Mononuclear cell (primary cell): ENCODE results near the gene NPC1. TPM values are rescaled to one million over a fixed set of nuclear protein-coding genes. Genes with fewer than 3 reads are reported as not detected.

ENCODE experiments used
- H3K27me3 ChIP-seq: 2 replicates; pipeline ENCODE4 v1.6.0; 2011; ENCODE audit warnings: low read length, control low read depth; ENCODE audit not compliant: insufficient read depth
- H3K4me1 ChIP-seq: 2 replicates; pipeline ENCODE4 v1.5.1; 2011; ENCODE audit warnings: mild to moderate bottlenecking, low read length, control low read depth; ENCODE audit not compliant: insufficient read depth
- H3K4me3 ChIP-seq: 2 replicates; pipeline ENCODE4 v1.5.1; 2011; ENCODE audit warnings: mild to moderate bottlenecking, low read length, moderate library complexity
- H3K9me3 ChIP-seq: 2 replicates; pipeline ENCODE4 v1.5.1; 2011; ENCODE audit warnings: low read depth, mild to moderate bottlenecking, control low read depth, low read length
- total RNA-seq: library from RNA; depleted of rRNA; stranded (reverse); fragments of >200 nt; gene quantifications from one replicate; pipeline ENCODE4 v1.2.3, GENCODE V29; 2012

Gene NPC1
- total RNA-seq, 1 donor = 50.5 TPM

DNA sequence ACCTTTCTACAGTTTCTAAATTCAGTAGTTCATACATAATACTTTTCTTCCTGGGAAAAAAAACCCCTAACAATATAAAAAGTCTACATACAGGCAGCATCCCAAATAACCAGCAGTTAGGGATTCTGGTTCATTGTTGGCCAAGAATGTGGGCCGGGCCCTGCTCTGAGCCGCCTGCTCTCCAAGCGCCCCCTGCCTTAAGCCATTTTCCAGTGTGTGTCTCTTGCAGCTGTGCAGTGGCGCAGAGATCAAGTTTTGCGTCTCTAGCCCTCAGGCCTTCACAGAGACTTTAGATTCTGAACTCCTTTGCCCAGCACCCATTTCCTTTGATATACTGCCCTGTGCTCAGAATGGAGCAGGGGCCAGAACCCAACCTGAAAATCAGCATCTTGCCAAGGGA lies 50.1 kb downstream of the NPC1 start:
- Histone ChIP-seq H3K9me3 (no peaks in the 10 kb centered on the region), H3K4me3 (no peak overlapping the region), H3K4me1 (peaks cover 27% of the 10 kb centered on the region), H3K27me3 (no peaks in the 10 kb centered on the region)

- no peaks in the 10 kb centered on the region for H3K27me3 ChIP-seq
- no peaks in the 10 kb centered on the region for H3K9me3 ChIP-seq
- H3K4me3 ChIP-seq = no peak overlapping the region
- H3K4me1 ChIP-seq = peaks cover 21% of the 10 kb centered on the region
Observed at GRCh38 chr18:23534276-23534675, 52.0 kb downstream of the NPC1 start.

DNA sequence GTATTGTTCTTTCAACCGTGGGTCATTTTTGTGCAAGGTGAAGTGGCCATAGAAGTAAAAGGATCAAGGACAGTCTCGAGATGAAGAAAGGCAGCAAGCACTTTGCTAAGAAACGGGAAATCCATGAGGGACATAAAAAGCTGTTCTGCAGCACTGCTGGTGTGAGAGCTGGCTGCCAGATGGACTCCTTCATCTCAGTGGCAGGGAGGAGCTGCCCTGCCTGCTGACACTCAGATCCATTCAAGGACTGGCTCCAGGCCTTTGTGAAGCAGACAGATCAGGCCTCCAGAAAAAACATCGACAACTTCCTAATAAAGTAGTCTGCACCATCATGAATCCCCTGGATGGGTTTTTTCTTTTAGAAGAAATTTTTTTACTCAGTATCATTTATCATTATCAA lies 53.5 kb downstream of the NPC1 start:
- Histone ChIP-seq H3K27me3 (no peaks in the 10 kb centered on the region), H3K4me3 (no peak overlapping the region), H3K4me1 (peaks cover 24% of the 10 kb centered on the region), H3K9me3 (no peaks in the 10 kb centered on the region)

- H3K4me1 ChIP-seq = peaks cover 24% of the 10 kb centered on the region
- no peak overlapping the region for H3K4me3 ChIP-seq
- no peaks in the 10 kb centered on the region for H3K9me3 ChIP-seq
- H3K27me3 ChIP-seq = no peaks in the 10 kb centered on the region
Observed at GRCh38 chr18:23531912-23532311, 54.4 kb downstream of the NPC1 start.

DNA sequence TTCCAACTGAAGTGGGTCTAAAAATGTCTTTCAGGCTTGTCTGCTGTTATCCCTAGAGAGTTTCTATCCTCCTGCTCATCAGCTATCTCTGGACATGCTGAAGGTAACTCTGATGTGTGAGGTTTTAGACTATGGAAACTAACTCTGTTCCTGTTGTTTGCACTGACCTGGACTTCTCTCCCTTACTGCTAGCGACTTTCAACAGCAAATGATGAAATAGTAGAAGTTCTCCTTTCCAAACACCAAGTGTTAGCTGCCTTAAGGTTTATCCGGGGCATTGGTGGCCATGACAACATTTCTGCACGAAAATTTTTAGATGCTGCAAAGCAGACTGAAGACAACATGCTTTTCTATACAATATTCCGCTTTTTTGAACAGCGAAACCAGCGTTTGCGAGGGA lies 56.1 kb downstream of the NPC1 start:
- Histone ChIP-seq H3K9me3 (no peaks in the 10 kb centered on the region), H3K4me3 (no peak overlapping the region), H3K27me3 (no peaks in the 10 kb centered on the region), H3K4me1 (peaks cover 24% of the 10 kb centered on the region)

DNA sequence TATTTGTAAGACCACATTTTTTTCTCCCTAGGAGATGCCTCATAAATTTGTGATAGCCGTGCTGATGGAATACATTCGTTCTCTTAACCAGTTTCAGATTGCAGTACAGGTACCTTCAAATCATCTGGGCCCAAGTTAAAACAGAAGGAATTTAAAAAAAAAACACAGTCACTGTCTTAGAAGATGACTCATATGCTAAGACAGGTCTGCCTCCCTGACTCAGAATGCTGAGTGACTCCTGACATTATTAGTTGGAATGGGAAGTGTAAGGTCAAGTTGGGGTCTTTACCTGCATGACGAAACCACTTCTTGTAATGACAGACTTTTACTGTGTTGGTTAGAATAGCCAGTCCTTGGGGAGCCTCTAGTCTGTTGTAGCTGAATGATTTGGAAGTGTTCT lies 56.7 kb downstream of the NPC1 start:
- Histone ChIP-seq H3K4me1 (peaks cover 24% of the 10 kb centered on the region), H3K4me3 (no peak overlapping the region), H3K27me3 (no peaks in the 10 kb centered on the region), H3K9me3 (no peaks in the 10 kb centered on the region)

DNA sequence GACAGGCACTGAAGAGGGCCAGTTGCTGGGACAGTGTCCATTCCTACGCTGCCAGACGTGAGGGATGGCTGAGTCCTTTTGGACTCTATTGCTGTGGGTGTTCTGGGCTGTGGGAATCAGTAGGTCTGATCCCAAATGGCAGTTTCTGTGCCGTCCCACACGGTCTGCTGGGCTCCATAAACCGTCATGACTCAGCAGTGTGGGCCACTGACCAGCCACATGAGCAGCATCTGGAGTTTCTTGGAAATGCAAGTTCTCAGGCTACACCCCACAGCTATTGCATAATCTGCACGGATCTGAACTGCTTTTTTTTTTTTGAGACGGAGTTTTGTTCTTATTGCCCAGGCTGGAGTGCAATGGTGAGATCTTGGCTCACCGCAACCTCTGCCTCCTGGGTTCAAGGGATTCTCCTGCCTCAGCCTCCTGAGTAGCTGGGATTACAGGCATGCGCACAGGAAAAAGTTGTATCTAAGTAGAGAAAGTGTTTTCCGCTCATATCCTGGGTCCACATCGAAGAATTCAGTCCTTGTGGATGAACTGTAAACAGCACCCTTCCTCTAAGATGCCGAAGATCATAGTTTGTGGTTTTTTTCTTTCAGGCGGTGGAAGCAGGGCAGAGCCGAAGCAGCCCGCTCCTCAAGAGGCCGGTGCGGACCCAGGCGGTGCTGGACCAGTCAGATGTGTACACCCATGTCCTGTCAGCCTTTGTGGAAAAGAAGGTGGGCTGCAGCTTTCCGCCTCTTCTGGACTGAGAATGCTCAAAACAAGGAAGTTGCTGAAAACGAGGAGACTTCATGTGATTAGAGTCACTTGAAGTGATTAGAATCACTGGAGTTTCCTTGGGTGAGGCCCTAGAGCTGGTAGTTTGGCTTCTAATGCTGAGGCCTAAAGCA lies 57.5 kb downstream of the NPC1 start:
- H3K27me3 ChIP-seq = no peaks in the 10 kb centered on the region
- H3K4me1 ChIP-seq = peaks cover 28% of the 10 kb centered on the region
- H3K9me3 ChIP-seq = no peaks in the 10 kb centered on the region
- no peak overlapping the region for H3K4me3 ChIP-seq

DNA sequence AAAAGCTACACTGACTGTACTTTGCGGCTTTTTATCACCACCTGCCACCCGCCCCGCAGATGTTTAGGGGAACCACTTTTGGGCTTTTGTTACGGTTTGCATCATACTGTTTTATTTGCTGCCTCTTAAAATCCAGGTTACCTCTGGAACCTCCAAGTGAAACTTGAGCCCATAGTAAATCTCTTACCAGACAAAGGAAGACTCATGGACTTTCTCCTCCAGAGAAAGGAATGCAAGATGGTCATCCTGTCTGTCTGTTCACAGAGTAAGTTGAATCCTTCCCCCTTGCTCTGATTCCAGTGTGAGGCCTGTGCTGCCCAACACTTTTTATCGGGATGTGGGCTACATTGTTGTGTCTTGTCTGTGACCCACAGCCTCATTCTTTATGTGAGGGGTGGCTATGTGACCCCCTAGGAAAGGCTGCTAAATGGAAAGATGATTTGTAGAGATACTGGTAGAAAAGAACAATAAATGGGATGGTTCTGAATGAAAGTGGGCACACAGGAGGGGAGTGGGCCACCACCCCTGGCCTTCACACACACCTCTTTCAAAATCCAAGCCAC lies 59.7 kb downstream of the NPC1 start:
- Histone ChIP-seq H3K27me3 (no peaks in the 10 kb centered on the region), H3K9me3 (no peaks in the 10 kb centered on the region), H3K4me3 (no peak overlapping the region)

GRCh38 chr18:23524213-23524707 lies 62.0 kb downstream of the NPC1 start:
- Histone ChIP-seq H3K4me3 (no peak overlapping the region), H3K9me3 (no peaks in the 10 kb centered on the region), H3K4me1 (peaks cover 24% of the 10 kb centered on the region), H3K27me3 (no peaks in the 10 kb centered on the region)

More for the DNA sequence above, 59.7 kb downstream of the NPC1 start:
- peaks cover 38% of the 10 kb centered on the region for H3K4me1 ChIP-seq

DNA sequence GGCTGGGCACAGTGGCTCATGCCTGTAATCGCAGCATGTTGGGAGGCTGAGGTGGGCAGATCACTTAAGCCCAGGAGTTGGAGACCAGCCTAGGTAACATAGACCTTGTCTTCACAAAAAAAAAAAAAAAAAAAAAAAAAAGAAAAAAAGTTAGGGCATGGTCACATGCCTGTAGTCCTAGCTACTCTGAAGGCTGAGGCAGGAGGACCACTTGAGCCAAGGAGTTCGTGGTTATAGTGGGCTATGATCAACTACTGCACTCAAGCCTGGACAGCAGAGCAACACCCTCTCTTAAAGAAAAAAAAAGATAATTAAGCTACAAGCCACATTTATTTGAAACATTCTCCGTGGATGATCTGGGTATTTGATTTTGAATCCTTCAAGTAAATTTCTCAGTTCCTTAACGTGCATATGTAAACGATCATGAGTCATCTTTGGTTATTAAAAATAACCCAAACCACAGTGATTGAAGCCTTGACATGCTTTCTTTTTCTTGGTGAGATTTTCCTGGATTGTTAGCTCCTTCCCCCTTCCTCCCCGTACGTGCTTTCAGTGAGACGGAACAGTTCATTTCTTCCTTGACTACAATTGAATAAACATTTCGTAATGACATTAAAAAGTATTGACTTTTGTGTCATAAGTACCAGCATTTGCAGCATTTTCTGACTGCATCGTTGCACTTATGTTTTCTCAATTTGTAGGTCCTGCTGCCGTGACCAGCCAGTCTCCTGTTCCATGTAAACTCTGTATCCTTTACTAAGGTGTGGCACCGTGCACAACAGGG lies 62.7 kb downstream of the NPC1 start:
- peaks cover 18% of the 10 kb centered on the region for H3K4me1 ChIP-seq
- no peaks in the 10 kb centered on the region for H3K9me3 ChIP-seq
- no peak overlapping the region for H3K4me3 ChIP-seq
- no peaks in the 10 kb centered on the region for H3K27me3 ChIP-seq

- Histone ChIP-seq H3K4me3 (no peak overlapping the region), H3K27me3 (no peaks in the 10 kb centered on the region), H3K9me3 (no peaks in the 10 kb centered on the region), H3K4me1 (peaks cover 14% of the 10 kb centered on the region)
Observed at GRCh38 chr18:23521907-23522306, 64.4 kb downstream of the NPC1 start.

DNA sequence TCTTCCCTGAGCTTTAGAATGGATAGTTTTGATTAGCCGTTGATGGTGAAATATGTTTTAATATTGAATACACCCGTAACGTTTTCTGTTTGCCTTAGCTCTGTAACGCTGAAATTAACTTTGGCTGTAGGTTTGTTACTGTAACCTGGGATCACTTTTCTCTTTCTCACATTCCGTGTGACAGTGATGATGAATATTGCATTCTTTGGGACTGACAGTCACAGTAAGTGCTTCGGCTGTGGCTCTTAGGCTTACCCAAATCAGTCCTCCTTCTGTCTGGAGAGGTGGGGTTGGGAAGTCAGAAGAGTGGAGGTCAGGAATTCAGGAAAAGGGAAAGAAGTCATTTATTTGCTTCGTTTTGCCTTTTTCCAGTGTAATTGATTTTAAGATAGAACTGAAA lies 65.0 kb downstream of the NPC1 start:
- peaks cover 14% of the 10 kb centered on the region for H3K4me1 ChIP-seq

GRCh38 chr18:23519734-23520133 lies 66.6 kb downstream of the NPC1 start:
- Histone ChIP-seq H3K27me3 (no peaks in the 10 kb centered on the region), H3K4me1 (peaks cover 14% of the 10 kb centered on the region), H3K9me3 (no peaks in the 10 kb centered on the region), H3K4me3 (no peak overlapping the region)

More for the DNA sequence above, 65.0 kb downstream of the NPC1 start:
- Histone ChIP-seq H3K9me3 (no peaks in the 10 kb centered on the region), H3K27me3 (no peaks in the 10 kb centered on the region), H3K4me3 (no peak overlapping the region)

DNA sequence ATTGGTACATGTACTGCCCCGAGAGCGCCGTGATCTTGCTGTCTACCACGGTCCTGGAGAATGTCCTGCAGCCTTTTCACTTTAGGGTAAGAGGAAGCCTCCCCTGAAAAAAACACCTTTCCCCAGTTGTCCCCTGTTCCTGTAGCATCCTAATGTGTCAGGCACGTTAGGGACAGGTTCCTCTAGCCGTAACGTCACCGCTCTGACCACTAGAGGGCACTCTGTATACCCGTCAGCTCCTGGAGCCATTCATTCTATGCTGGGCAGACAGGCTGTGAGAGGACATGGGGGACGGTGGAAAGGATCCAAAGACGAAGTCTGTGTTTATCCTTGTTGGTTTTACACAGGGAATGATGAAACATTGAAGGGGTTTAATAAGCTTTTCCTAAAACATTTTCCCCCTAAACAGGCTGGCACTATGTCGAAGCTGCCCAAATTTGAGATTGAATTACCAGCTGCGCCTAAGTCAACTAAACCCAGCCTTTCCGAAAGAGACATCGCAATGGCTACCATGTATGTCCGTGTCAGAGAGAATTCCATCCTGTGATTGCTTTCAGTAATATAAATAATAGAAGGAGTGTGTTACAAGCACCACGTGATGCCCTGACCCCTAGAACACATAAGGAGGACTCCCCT lies 70.3 kb downstream of the NPC1 start:
- Histone ChIP-seq H3K9me3 (no peaks in the 10 kb centered on the region), H3K27me3 (no peaks in the 10 kb centered on the region), H3K4me3 (no peak overlapping the region), H3K4me1 (peaks cover 14% of the 10 kb centered on the region)

DNA sequence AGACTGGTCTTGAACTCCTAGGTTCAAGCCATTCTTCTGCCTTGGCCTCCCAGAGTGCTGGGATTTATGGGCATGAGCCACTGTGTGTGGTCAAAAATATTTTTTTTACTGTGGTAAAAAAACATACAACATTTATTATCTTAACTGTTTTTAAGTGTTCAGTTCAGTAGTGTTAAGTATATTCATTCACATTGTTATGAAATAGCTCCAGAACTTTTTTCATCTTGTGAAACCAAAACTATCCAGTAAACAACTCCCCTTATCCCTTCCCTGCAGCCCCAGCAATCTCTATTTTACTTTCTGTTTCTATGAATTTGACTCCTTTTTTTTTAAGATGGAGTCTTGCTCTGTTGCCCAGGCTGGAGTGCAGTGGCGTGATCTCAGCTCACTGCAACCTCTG lies 73.7 kb downstream of the NPC1 start:
- no peak overlapping the region for H3K4me3 ChIP-seq

More for the DNA sequence above, 73.7 kb downstream of the NPC1 start:
- Histone ChIP-seq H3K27me3 (no peaks in the 10 kb centered on the region), H3K9me3 (no peaks in the 10 kb centered on the region), H3K4me1 (peaks cover 14% of the 10 kb centered on the region)
